WTC11 (cell line): Measurements from ENCODE around the gene POLD4. TPM values are rescaled to one million over a fixed set of nuclear protein-coding genes. Genes with fewer than 3 reads are reported as not detected.
A peak's percentile ranks its signal among the peaks of the same experiment; 100 is the strongest.

Source experiments
- ATAC-seq: fragments of 200-7000 bp; cut with Tn5 transposase; 2 replicates; pipeline ENCODE4 v1.10.0; 2021; ENCODE audit warnings: mild to moderate bottlenecking, moderate library complexity
- CTCF ChIA-PET: fragments of 300-600 bp; sonication (Branson Sonifier 250); formaldehyde crosslinking; loops from one replicate; lab custom pipeline; 2021; ENCODE audit warnings: antibody characterized with exemption; lab: Charles Lee
- POLR2A ChIA-PET: fragments of 350-600 bp; sonication (Branson Sonifier 250); formaldehyde crosslinking; loops from one replicate; lab custom pipeline; 2021; ENCODE audit warnings: antibody characterized with exemption; lab: Charles Lee
- DNase-seq: peaks from one replicate; pipeline ENCODE4 v3.0.0; 2021; ENCODE audit warnings: low spot score
- H3K27ac Mint-ChIP-seq: 2 replicates; pipeline ENCODE4 v1.8.0; 2021; ENCODE audit warnings: mixed read lengths
- H3K27me3 Mint-ChIP-seq: 2 replicates; pipeline ENCODE4 v1.8.0; 2021; ENCODE audit warnings: low read depth, mild to moderate bottlenecking, moderate library complexity, mixed read lengths
- H3K36me3 Mint-ChIP-seq: 2 replicates; pipeline ENCODE4 v1.8.0; 2021; ENCODE audit warnings: mixed read lengths
- H3K4me1 Mint-ChIP-seq: 2 replicates; pipeline ENCODE4 v1.8.0; 2022; ENCODE audit warnings: mixed read lengths
- H3K4me3 Mint-ChIP-seq: 2 replicates; pipeline ENCODE4 v1.8.0; 2021; ENCODE audit warnings: mild to moderate bottlenecking, moderate library complexity, mixed read lengths
- H3K9me3 Mint-ChIP-seq: 2 replicates; pipeline ENCODE4 v1.8.0; 2021; ENCODE audit warnings: mixed read lengths
- CBFB ChIP-seq: sonication (generic); formaldehyde crosslinking; IDR thresholded peaks from 2 replicates; pipeline ENCODE4 v1.8.1; 2022; ENCODE audit warnings: mild to moderate bottlenecking, low read depth, missing genetic modification reagents
- EMX1 ChIP-seq: fragments of 250-450 bp; sonication (Bioruptor Pico); IDR thresholded peaks from 2 replicates; pipeline ENCODE4 v1.8.0; 2021; ENCODE audit warnings: mild to moderate bottlenecking
- FOXK1 ChIP-seq: sonication (generic); formaldehyde crosslinking; IDR thresholded peaks from 2 replicates; pipeline ENCODE4 v1.8.0; 2022; ENCODE audit warnings: mild to moderate bottlenecking, moderate library complexity, missing genetic modification reagents
- JAZF1 ChIP-seq: fragments of 250-450 bp; sonication (Bioruptor Pico); IDR thresholded peaks from 2 replicates; pipeline ENCODE4 v1.9.0; 2021; ENCODE audit warnings: moderate library complexity, mild to moderate bottlenecking, inconsistent platforms
- NFE2L1 ChIP-seq: sonication (generic); formaldehyde crosslinking; IDR thresholded peaks from 2 replicates; pipeline ENCODE4 v1.8.1; 2023; ENCODE audit warnings: missing genetic modification reagents
- SP1 ChIP-seq: sonication (generic); formaldehyde crosslinking; conservative IDR thresholded peaks from 2 replicates; pipeline ENCODE4 v1.8.1; 2022; ENCODE audit warnings: missing genetic modification reagents
- ZNF532 ChIP-seq: fragments of 250-450 bp; sonication (Bioruptor Pico); IDR thresholded peaks from 2 replicates; pipeline ENCODE4 v1.9.0; 2021; ENCODE audit warnings: mild to moderate bottlenecking, borderline replicate concordance
- total RNA-seq: library from RNA; stranded (reverse); gene quantifications from 3 replicates; pipeline ENCODE4 v1.2.3, GENCODE V29; 2021
- TF ChIP-seq, protein P1 (sequence below): fragments of 250-450 bp; sonication (Bioruptor Pico); IDR thresholded peaks from 2 replicates; pipeline ENCODE4 v1.8.0; 2021; ENCODE audit warnings: mild to moderate bottlenecking

POLD4 gene
- total RNA-seq, 1 experiment from 2014 or later, result 30.3 TPM

DNA sequence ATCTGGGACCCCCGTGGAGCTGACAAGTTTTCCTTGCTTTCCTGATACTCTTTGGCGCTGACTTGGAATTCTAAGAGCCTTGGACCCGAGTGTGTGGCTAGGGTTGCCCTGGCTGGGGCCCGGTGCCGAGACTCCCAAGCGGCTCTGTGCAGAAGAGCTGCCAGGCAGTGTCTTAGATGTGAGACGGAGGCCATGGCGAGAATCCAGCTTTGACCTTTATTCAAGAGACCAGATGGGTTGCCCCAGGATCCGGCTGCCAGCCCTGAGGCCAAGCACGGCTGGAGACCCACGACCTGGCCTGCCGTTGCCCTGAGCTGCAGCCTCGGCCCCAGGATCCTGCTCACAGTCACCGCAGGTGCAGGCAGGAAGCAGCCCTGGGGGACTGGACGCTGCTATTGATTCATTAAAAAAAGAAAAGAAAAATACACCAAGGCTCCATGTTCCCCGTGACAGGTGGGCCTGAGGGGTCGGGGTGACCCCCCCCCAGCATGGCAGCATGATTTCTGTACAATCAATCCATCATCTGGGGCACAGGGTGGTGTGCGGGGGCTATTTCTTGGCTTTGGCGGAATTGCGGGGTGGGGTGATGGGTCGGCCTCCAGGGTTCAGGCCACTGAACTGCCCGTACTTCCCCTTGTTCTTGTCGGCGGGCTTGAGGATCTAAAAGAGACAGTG, 44.8 kb upstream of the POLD4 start:
- Mint-ChIP-seq H3K36me3 (peaks cover 22% of the 10 kb centered on the region), H3K27ac (peak overlapping the region; percentile 72), H3K4me1 (peaks cover 39% of the 10 kb centered on the region), H3K9me3 (no peaks in the 10 kb centered on the region), H3K4me3 (0 out of 2 replicates have a peak overlapping the region, but pooled peaks have one; percentile 22), H3K27me3 (no peaks in the 10 kb centered on the region)
- ATAC-seq (no peak), DNase-seq (no peak)
- no peak for TF ChIP-seq CBFB
- TF ChIP-seq SP1 (CRISPR knock-in tag), result no peak
- no peak for TF ChIP-seq FOXK1 (CRISPR knock-in tag)
- TF ChIP-seq, protein P1, sequence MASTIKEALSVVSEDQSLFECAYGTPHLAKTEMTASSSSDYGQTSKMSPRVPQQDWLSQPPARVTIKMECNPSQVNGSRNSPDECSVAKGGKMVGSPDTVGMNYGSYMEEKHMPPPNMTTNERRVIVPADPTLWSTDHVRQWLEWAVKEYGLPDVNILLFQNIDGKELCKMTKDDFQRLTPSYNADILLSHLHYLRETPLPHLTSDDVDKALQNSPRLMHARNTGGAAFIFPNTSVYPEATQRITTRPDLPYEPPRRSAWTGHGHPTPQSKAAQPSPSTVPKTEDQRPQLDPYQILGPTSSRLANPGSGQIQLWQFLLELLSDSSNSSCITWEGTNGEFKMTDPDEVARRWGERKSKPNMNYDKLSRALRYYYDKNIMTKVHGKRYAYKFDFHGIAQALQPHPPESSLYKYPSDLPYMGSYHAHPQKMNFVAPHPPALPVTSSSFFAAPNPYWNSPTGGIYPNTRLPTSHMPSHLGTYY (CRISPR knock-in tag), result no peak
- no peak for TF ChIP-seq ZNF532 (CRISPR knock-in tag)
- ChIA-PET POLR2A (interaction anchor here (1.8 kb wide), 1 partner anchor 39 kb away, joined by 7 read pairs; the partner anchor contains the start of gene PTPRCAP), CTCF (no interaction called here)

- CTCF ChIA-PET, result interaction anchor here (1.4 to 2.0 kb wide), 3 partner anchors 16 to 72 kb away, joined by 5 to 15 read pairs (median 8); partner anchors contain the start of gene TMEM134
Observed at GRCh38 chr11:67397536-67397935, 44.2 kb upstream of the POLD4 start.

More at GRCh38 chr11:67397536-67397935, 44.2 kb upstream of the POLD4 start:
- Mint-ChIP-seq H3K4me3 (0 out of 2 replicates have a peak overlapping the region, but pooled peaks have one; percentile 22), H3K4me1 (peaks cover 42% of the 10 kb centered on the region), H3K27ac (peak overlapping the region; percentile 72), H3K27me3 (no peaks in the 10 kb centered on the region), H3K9me3 (no peaks in the 10 kb centered on the region), H3K36me3 (peaks cover 24% of the 10 kb centered on the region)
- POLR2A ChIA-PET, result interaction anchor here (0.6 to 1.9 kb wide), 4 partner anchors 23 to 278 kb away, joined by 3 to 7 read pairs (median 5); partner anchors contain the start of genes KDM2A, PTPRCAP and RPS6KB2
- no peak for DNase-seq
- ATAC-seq, result no peak
- TF ChIP-seq ZNF532 (CRISPR knock-in tag) (no peak), EMX1 (CRISPR knock-in tag) (no peak), JAZF1 (no peak), NFE2L1 (CRISPR knock-in tag) (no peak), FOXK1 (CRISPR knock-in tag) (no peak)
